GM18907 (cell line): ENCODE measurements around the gene ZNF438.
"Not testable (repeated sequence)": the region's sequence is repeated elsewhere in the genome, so short reads cannot be mapped to it uniquely, and the experiment has no call there.

Experiments used
- ATAC-seq: cut with Tn5 transposase; IDR thresholded peaks from one replicate; pipeline ENCODE4 v1.9.1; 2021; ENCODE audit warnings: mild to moderate bottlenecking, moderate library complexity; ENCODE audit not compliant: unreplicated experiment

Gene ZNF438

GRCh38 chr10:31031558-31032257 is at the start of gene ZNF438:
Gene ZNF438, minus strand, starts transcription at chr10:31031865. Its CDS starts 154,831 bp downstream, at chr10:30877034.
- ATAC-seq = peak; percentile 87

- no peak for ATAC-seq
Measured at GRCh38 chr10:31076610-31076988, 44.9 kb upstream of the ZNF438 start.

- ATAC-seq = no peak
Measured at GRCh38 chr10:31075881-31076609, 44.4 kb upstream of the ZNF438 start.

GRCh38 chr10:31075434-31075833 is 43.8 kb upstream of the ZNF438 start:
- no peak for ATAC-seq

- ATAC-seq = no peak
Measured at GRCh38 chr10:31074722-31075086, 43.0 kb upstream of the ZNF438 start.

GRCh38 chr10:31073996-31074721 is 42.5 kb upstream of the ZNF438 start:
- no peak for ATAC-seq

GRCh38 chr10:31073211-31073610 is 41.5 kb upstream of the ZNF438 start:
- ATAC-seq = no peak

- ATAC-seq = no peak
Measured at GRCh38 chr10:31072451-31072850, 40.8 kb upstream of the ZNF438 start.

GRCh38 chr10:31071232-31072005 is 39.8 kb upstream of the ZNF438 start:
- ATAC-seq = no peak

GRCh38 chr10:31070691-31071090 is 39.0 kb upstream of the ZNF438 start:
- ATAC-seq = no peak

GRCh38 chr10:31070025-31070424 is 38.4 kb upstream of the ZNF438 start:
- ATAC-seq = no peak

- ATAC-seq = no peak
Measured at GRCh38 chr10:31069411-31069810, 37.7 kb upstream of the ZNF438 start.

GRCh38 chr10:31064348-31064747 is 32.7 kb upstream of the ZNF438 start:
- ATAC-seq = no peak

GRCh38 chr10:31063841-31064240 is 32.2 kb upstream of the ZNF438 start:
- no peak for ATAC-seq

- ATAC-seq = no peak
Measured at GRCh38 chr10:31062856-31063255, 31.2 kb upstream of the ZNF438 start.

GRCh38 chr10:31061941-31062340 is 30.3 kb upstream of the ZNF438 start:
- no peak for ATAC-seq

GRCh38 chr10:31058795-31059703 is 27.4 kb upstream of the ZNF438 start:
- ATAC-seq = no peak

GRCh38 chr10:31056678-31057077 is 25.0 kb upstream of the ZNF438 start:
- ATAC-seq = not testable (repeated sequence)

- ATAC-seq = no peak
Measured at GRCh38 chr10:31055573-31056251, 24.0 kb upstream of the ZNF438 start.
